ENCODE data around the gene LRRTM1. TPM values are rescaled to one million over a fixed set of nuclear protein-coding genes. Genes with fewer than 3 reads are reported as not detected.

Gene LRRTM1
- total RNA-seq, 4 donors from 2014 or later = 1.3 to 2.2 TPM; not detected in 2

- no peak for DNase-seq (ENCODE audit: low spot score)
- TF ChIP-seq, protein P1, sequence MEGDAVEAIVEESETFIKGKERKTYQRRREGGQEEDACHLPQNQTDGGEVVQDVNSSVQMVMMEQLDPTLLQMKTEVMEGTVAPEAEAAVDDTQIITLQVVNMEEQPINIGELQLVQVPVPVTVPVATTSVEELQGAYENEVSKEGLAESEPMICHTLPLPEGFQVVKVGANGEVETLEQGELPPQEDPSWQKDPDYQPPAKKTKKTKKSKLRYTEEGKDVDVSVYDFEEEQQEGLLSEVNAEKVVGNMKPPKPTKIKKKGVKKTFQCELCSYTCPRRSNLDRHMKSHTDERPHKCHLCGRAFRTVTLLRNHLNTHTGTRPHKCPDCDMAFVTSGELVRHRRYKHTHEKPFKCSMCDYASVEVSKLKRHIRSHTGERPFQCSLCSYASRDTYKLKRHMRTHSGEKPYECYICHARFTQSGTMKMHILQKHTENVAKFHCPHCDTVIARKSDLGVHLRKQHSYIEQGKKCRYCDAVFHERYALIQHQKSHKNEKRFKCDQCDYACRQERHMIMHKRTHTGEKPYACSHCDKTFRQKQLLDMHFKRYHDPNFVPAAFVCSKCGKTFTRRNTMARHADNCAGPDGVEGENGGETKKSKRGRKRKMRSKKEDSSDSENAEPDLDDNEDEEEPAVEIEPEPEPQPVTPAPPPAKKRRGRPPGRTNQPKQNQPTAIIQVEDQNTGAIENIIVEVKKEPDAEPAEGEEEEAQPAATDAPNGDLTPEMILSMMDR (IDR thresholded peaks at IDR 0.05) = no peak
- no peak for ATAC-seq (ENCODE audit: low FRiP score)
Observed at GRCh38 chr2:80269806-80270205, 34.7 kb downstream of the LRRTM1 start.

DNA sequence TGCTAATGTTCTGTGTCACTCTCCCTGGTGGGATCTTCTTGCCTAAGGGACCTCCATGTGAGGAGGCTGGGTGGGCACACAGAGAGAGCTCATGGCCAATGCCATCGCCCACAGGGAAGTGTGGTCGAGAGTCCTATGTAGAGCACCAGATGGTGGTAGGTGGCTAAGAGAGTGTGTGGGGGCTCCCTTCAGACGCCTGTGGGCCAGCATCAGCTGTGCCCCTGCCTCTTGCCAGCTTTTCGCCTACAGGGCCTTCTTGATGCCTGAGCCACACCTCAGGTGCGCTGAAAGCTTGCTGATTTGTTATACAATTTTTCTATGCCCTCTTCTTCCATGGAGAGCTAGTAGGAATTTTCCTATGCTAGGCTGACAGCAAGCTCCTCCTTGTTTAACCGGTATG, 38.3 kb downstream of the LRRTM1 start:
- TF ChIP-seq, protein P1 (IDR thresholded peaks at IDR 0.05) = no peak
- DNase-seq (ENCODE audit: low spot score) = no peak
- no peak for ATAC-seq (ENCODE audit: low FRiP score)

GRCh38 chr2:80259292-80259691, 45.3 kb downstream of the LRRTM1 start:
- TF ChIP-seq, protein P1 (IDR thresholded peaks at IDR 0.05) = no peak
- DNase-seq (ENCODE audit: low spot score) = no peak
- ATAC-seq (ENCODE audit: low FRiP score) = no peak

- DNase-seq (ENCODE audit: low spot score) (no peak), ATAC-seq (ENCODE audit: low FRiP score) (no peak)
- TF ChIP-seq, protein P1 (IDR thresholded peaks at IDR 0.05) = no peak
Observed at GRCh38 chr2:80258793-80259192, 45.8 kb downstream of the LRRTM1 start.

DNA sequence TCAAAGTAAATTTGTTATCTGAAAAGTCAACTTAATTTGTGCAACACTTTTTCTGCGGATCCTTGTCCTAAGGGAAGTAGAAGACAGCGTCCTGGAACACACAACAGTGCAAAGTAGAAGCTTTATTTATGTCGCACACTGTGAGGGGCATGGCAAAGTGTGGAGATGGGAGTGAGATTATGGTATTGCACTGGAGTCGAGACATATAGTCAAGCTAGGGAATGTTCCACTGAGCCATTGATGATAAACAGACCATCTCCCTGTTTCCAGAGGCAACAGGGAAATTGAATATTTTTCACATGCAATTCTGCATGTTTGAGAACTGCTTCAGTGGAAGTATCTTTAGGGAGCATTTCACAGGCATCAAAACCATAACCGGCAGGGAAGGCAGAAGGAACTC, 46.2 kb downstream of the LRRTM1 start:
- ATAC-seq (ENCODE audit: low FRiP score) = no peak
- DNase-seq (ENCODE audit: low spot score) = no peak
- TF ChIP-seq, protein P1 (IDR thresholded peaks at IDR 0.05) = no peak

DNA sequence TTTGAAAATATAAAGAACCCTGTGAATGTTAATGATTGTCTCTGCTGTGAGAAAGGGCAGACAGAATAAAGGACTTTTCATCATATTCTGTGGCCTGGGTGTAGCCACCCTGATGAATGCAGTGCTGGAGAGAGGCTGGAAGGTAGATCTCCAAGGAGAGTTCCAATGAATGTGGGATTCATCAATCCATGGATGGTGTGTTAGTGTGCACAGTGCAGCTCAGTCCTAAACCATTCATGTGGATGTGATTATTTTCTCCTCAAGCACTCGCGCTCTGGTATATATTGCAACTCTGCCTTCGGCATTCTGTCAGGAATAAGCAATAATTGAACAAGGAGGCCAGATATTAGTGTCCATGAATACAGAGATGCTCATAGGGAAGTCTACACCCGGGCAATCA, 47.1 kb downstream of the LRRTM1 start:
- DNase-seq (ENCODE audit: low spot score) (no peak), ATAC-seq (ENCODE audit: low FRiP score) (no peak)
- TF ChIP-seq, protein P1 (IDR thresholded peaks at IDR 0.05) = no peak

- DNase-seq (ENCODE audit: low spot score) (no peak), ATAC-seq (ENCODE audit: low FRiP score) (no peak)
- TF ChIP-seq, protein P1 (IDR thresholded peaks at IDR 0.05) = no peak
Observed at GRCh38 chr2:80256782-80257167, 47.8 kb downstream of the LRRTM1 start.
